HG02588 (cell line): ENCODE measurements around the gene SEPTIN10.
"Not testable (repeated sequence)": the region's sequence is repeated elsewhere in the genome, so short reads cannot be mapped to it uniquely, and the experiment has no call there.

Source experiments
- ATAC-seq: cut with Tn5 transposase; IDR thresholded peaks from one replicate; pipeline ENCODE4 v1.9.1; 2021; ENCODE audit warnings: mild to moderate bottlenecking, moderate library complexity; ENCODE audit not compliant: unreplicated experiment

The SEPTIN10 gene

GRCh38 chr2:109607766-109608165 is 6.0 kb downstream of the SEPTIN10 start:
- ATAC-seq = no peak

DNA sequence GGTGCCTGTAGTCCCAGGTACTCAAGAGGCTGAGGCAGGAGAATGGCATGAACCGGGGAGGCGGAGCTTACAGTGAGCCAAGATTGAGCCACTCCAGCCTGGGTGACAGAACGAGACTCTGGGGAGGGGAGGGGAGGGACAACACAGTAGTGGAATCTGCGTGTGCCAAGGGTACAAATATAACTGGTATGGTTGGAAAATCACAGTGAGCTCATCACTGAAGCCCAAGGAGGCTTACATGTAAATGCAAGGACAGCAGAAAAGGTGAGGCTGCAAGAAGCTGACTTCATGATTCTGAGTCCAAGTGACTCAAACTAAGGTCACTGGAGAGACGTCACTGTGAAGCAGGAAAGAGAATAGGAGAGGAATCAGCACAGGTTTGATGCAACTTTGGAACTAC is 9.2 kb downstream of the SEPTIN10 start:
- ATAC-seq = no peak

GRCh38 chr2:109602617-109603188 is 11.1 kb downstream of the SEPTIN10 start:
- no peak for ATAC-seq

DNA sequence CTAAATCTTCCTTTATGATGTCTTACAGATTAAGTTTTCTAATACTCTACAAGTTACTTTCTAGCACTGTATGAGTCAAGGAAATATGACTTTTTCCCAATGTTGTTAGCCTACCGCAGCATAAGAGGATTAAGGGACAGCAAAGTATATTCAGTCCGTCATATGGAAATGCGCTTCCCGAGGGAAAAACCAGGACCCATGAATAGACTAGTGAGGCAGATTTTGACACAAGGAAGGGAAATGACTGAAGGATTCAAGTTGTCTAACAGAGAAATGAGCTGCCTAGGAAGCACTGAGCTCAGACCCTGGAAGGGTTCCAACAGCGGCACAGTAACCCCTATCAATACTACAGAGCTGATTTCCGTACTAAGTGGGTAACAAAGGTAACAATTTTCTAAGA is 12.0 kb downstream of the SEPTIN10 start:
- no peak for ATAC-seq

GRCh38 chr2:109597283-109597682 is 16.5 kb downstream of the SEPTIN10 start:
- no peak for ATAC-seq

DNA sequence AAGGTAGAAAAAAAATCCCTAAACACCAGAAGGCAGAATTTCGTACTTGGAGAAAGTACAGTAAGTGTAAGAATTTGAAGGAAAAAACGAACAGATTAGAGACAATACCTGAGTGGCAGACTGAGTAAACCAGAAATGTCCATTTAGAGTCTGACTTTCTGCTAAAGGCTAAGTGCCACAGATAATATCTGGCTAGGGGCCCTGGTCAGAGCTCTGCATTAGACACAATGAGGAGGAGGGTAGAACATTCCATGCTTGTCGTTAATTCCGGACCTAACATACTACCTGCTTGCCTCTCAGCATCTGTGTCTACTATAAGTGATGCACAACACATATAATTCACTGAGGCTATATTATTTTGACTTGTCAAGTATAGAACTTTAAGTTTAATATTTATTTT is 18.1 kb downstream of the SEPTIN10 start:
- ATAC-seq = no peak

DNA sequence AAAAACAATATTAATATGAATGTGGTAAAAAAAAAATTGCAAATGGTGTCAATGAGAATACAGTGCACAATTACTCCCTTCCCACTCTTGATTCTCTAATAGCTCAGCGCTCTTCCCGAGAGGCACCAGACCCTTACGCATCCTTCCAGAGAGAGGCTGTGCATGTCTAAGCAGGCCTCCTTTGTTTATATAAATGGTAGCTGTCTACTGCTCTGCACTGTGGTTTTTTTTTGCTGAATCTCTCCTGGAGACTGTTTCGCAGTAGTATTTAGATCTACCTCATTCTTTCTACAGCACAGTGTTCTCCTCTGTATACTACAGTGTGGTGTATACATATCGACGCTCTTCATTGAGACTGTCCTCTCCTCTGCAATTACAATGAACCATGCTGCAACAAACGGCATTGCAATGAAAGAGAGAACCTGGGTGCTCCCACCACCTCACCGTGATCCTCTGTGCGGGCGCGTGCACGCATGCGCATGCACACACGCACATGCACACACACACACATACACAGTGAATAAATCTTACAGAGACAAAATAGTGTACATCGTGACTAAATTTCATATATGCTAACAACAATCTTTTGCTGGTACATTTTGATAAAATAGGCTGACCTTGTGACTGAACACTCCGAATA is 19.4 kb downstream of the SEPTIN10 start:
- ATAC-seq = no peak

DNA sequence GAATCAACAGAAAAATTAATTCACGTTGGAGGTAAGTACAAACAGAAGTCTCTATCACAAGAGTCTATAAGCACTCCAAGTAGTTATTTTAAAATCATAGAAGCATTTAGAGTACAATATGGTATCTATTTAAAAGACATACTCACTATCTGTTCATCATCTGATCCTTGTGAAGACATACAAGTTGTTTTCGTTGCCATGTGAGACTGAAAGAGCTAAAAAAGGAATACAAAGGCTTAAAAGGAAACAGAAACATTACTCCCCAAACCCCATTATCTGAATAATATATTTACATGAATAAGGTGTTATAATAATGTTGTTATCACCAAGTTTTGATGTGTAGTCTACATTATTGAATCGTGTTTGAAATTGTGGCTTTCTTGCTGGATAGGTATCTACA is 20.9 kb downstream of the SEPTIN10 start:
- no peak for ATAC-seq

- ATAC-seq = no peak
Observed at GRCh38 chr2:109591206-109591605, 22.6 kb downstream of the SEPTIN10 start.

DNA sequence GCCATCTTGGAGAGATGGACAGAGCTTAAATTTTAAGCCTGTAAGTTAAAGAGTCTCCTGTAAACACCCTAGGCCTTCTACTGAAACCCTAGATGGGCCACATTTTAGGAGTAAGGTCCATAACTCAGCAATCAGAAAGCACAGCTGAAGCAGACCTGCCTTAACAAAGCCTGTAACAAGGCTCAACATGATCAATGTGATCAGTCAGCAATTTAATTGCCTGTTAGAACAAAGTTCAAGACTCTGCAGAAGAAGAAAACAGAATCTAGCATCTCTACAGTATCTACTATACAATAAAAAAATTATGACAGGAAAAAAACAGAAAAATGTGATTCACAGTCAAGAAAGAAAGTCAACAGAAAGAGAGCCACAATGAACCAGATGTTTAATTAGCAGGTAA is 27.1 kb downstream of the SEPTIN10 start:
- ATAC-seq = no peak

DNA sequence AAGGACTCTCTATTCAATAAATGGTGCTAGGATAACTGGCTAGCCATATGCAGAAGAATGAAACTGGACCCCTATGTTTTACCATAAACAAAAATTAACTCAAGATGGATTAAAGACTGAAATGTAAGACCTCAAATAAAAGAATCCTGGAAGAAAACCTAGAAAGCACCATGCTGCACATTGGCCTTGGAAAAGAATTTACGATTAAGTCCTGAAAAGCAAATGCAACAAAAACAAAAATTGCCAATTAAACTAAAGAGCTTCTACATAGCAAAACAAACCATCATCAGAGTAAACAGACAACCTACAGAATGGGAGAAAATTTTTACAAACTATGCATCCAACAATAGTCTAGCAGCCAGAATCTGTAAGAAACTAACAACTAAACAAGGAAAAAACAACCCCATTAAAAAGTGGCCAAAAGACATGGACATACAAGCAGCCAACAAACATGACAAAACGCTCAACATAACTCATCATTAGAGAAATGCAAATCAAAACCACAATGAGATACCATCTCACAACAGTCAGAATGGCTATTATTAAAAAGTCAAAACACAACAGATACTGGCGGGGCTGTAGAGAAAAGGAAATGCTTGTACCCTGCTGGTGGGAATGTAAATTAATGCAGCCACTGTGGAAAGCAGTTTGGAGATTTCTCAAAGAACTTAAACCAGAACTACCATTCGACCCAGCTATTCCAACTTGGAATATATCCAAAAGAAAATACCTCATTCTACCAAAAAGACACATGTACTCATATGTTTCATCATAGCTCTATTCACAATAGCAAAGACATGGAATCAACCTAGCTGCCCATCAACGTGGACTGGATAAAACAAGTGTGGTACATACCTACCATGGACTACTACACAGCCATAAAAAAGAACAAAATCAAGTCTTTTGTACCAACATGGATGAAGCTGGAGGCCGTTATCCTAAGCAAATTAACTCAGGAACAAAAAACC is 30.6 kb downstream of the SEPTIN10 start:
- ATAC-seq = peak; percentile 55

GRCh38 chr2:109577630-109578029 is 36.1 kb downstream of the SEPTIN10 start:
- not testable (repeated sequence) for ATAC-seq

- ATAC-seq = no peak
Observed at GRCh38 chr2:109575373-109575772, 38.4 kb downstream of the SEPTIN10 start.

- ATAC-seq = no peak
Observed at GRCh38 chr2:109563980-109564550, 49.7 kb downstream of the SEPTIN10 start.

- ATAC-seq = no peak
Observed at GRCh38 chr2:109563288-109563687, 50.5 kb downstream of the SEPTIN10 start.

DNA sequence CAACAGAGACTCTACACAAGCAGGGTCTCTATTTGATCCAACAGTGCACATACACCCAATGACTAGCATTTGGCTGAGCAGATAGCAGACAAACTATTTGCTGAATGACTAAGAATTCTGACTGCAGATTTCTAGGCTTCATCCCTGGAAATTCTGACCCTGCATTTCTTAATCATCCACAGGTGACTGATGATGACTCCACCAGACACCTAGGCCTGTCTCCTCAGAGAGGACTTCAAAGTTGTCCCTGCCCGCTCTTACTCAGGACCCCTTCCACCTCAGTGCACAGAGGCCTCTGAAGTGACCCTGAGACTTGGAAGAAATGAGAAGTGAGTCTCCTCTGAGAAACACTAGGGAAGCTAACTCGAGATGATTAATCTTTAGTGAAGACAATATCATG is 51.3 kb downstream of the SEPTIN10 start:
- ATAC-seq = no peak

DNA sequence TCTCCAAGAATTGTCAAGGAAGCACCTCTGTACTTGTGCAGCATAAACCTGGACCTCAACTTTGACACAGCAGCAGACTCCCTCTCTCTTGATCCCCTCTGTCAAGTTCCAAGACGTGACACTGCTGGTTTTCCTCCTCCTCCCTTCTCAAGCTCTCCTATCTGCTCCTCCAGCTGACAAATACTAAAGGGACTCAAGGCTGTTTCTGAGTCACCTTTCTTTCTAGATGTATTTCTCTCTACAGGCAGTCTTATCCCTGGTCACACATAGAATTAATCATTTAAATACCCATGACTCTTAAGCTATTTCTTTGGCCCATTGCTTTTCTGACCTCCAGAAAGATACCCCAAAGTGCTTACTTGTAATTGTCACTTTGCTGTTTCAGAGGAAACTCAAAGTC is 53.5 kb downstream of the SEPTIN10 start:
- ATAC-seq = no peak

- ATAC-seq = no peak
Observed at GRCh38 chr2:109558076-109558882, 55.5 kb downstream of the SEPTIN10 start.

DNA sequence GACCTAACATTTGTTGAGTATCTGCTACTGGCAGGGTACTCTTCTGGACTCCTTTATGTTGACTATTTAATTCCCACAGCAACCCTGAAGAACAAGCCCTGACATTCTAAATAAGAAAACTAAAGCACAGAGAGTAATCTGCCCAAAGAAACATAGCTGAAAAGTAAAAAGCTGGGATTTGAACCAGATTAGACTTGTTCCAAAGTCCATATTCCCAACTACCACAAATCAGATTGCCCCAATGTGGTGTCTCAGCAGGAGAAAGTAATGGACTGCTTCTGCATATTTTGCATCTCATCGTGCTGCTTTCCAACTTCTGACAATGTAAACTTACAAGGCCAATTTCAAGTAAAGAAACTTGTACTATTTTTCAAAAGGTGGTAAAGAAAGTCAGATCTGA is 56.5 kb downstream of the SEPTIN10 start:
- no peak for ATAC-seq

DNA sequence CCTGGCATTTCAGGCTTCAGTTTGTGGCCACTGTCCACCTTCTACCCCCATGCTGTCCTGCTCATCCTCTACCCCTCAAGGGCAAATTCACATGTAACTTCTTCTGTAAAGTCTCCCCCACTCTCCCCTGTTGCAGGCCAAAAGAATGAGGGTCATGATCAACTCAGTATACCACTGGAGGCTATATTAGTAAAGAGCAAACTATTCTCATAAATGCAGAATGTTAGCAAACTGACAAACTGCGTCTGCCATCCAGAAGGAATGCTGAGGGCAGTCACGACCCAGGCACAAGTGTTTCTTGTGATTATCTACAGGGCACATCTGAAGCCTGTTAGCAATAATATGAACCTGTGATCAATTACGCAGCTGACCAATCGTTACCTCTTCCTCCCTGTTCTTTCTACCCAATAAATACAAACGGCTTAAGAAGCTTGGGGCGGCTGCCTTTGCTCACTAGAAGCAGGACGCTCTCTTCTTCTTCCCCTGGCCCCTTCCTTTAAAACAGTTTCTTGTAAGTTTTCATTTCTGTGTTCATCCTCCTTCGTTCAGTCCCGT is 58.3 kb downstream of the SEPTIN10 start:
- no peak for ATAC-seq
